Activated T-helper 2 cell treated with anti-CD3 and anti-CD28 coated beads, Interferon-gamma antibody, Interleukin-2, Interleukin-4, amounts not matched to agents 10 μg/mL and 5 μg/mL and 100 μg/mL, durations not matched to agents 14 hours and 24 hours and 36 hours (primary cell): ENCODE data around the gene LNPEP. TPM values are rescaled to one million over a fixed set of nuclear protein-coding genes. Genes with fewer than 3 reads are reported as not detected.

ENCODE experiments used
- DNase-seq: peaks from one replicate; pipeline ENCODE4 v3.0.0; 2021; ENCODE audit warnings: low spot score
- H3K27ac Mint-ChIP-seq: one replicate; pipeline ENCODE4 v1.8.0; 2021; ENCODE audit warnings: mixed read lengths
- H3K27me3 Mint-ChIP-seq: one replicate; pipeline ENCODE4 v1.8.0; 2021; ENCODE audit warnings: low read depth, mixed read lengths
- H3K36me3 Mint-ChIP-seq: one replicate; pipeline ENCODE4 v1.8.0; 2021; ENCODE audit warnings: low read depth, mixed read lengths
- H3K4me1 Mint-ChIP-seq: one replicate; pipeline ENCODE4 v1.8.0; 2021; ENCODE audit warnings: low read depth, mixed read lengths
- H3K4me3 Mint-ChIP-seq: one replicate; pipeline ENCODE4 v1.8.0; 2021; ENCODE audit warnings: low read depth, mild to moderate bottlenecking, moderate library complexity, mixed read lengths
- H3K9me3 Mint-ChIP-seq: one replicate; pipeline ENCODE4 v1.8.0; 2021; ENCODE audit warnings: mixed read lengths
- intact Hi-C: fragments of 100-400 bp; cut with micrococcal nuclease; formaldehyde crosslinking; loops from one replicate; pipeline ENCODE4 v1.15.1; 2023
- total RNA-seq: library from RNA; stranded (reverse); gene quantifications from 2 replicates; pipeline ENCODE4 v1.2.3, GENCODE V29; 2022

Gene LNPEP
- total RNA-seq, 1 donor from 2014 or later = 37.9 TPM

- no peak for DNase-seq
- intact Hi-C loops = no loop called here
- no peaks in the 10 kb centered on the region for H3K36me3 Mint-ChIP-seq
- H3K27ac Mint-ChIP-seq = no peak overlapping the region
- peaks cover 29% of the 10 kb centered on the region for H3K27me3 Mint-ChIP-seq
- no peak overlapping the region for H3K4me3 Mint-ChIP-seq
- no peaks in the 10 kb centered on the region for H3K4me1 Mint-ChIP-seq
- peaks cover 4% of the 10 kb centered on the region for H3K9me3 Mint-ChIP-seq
These were observed 127.4 kb downstream of the LNPEP start for GRCh38 chr5:97063251-97063650.

DNA sequence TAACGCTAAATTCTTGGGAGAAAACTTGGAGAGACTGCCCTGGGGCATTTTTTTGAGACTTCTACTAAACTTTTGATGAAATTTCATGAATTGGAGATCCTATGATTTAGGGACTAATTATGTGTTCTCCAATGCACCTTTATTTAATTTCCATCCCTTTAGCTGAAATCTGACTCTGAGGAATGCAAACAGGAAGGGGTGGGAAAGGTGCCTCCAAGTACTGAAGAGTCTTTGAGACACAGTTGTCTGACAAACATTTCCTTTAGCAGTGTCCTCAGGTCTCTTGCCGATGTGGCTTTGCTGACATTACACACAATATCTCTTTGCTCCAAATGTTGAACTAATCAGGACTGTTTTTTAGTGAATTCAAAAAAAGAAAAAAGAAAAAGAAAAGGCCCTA lies 129.6 kb downstream of the LNPEP start:
- Mint-ChIP-seq H3K36me3 (no peaks in the 10 kb centered on the region), H3K27ac (no peak overlapping the region), H3K9me3 (no peaks in the 10 kb centered on the region), H3K4me3 (no peak overlapping the region), H3K27me3 (peaks cover 23% of the 10 kb centered on the region), H3K4me1 (no peaks in the 10 kb centered on the region)
- intact Hi-C loops = no loop called here
- no peak for DNase-seq

- H3K9me3 Mint-ChIP-seq = no peaks in the 10 kb centered on the region
- DNase-seq = no peak
- no peaks in the 10 kb centered on the region for H3K36me3 Mint-ChIP-seq
- peaks cover 23% of the 10 kb centered on the region for H3K27me3 Mint-ChIP-seq
- intact Hi-C loops = no loop called here
- H3K4me1 Mint-ChIP-seq = no peaks in the 10 kb centered on the region
- H3K27ac Mint-ChIP-seq = no peak overlapping the region
- H3K4me3 Mint-ChIP-seq = no peak overlapping the region
These were observed 131.5 kb downstream of the LNPEP start for GRCh38 chr5:97067296-97067850.

- Mint-ChIP-seq H3K4me3 (no peak overlapping the region), H3K36me3 (no peaks in the 10 kb centered on the region), H3K27me3 (peaks cover 20% of the 10 kb centered on the region), H3K9me3 (no peaks in the 10 kb centered on the region), H3K27ac (no peak overlapping the region), H3K4me1 (peaks cover 2% of the 10 kb centered on the region)
- DNase-seq = no peak
- intact Hi-C loops = no loop called here
These were observed 134.4 kb downstream of the LNPEP start for GRCh38 chr5:97070234-97070633.

DNA sequence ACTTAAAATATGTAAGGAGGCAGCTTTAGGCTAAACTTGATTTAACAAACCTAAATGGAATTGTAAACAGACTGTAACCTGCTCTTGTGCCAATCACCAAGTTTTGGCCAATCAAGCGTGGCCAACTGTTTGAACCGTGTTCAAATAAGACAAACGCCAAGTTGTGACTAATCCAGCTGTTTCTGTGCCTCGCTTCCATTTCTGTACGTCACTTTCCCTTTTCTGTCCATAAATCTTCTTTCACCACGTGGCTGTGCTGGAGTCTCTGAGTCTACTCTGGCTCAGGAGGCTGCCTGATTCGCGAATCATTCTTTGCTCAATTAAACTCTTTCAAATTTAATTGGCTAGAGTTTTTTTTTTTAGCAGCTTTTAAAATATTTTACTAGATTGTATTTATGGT lies 135.2 kb downstream of the LNPEP start:
- H3K4me1 Mint-ChIP-seq = peaks cover 2% of the 10 kb centered on the region
- intact Hi-C loops = no loop called here
- H3K4me3 Mint-ChIP-seq = no peak overlapping the region
- DNase-seq = no peak
- no peaks in the 10 kb centered on the region for H3K9me3 Mint-ChIP-seq
- H3K27ac Mint-ChIP-seq = no peak overlapping the region
- H3K27me3 Mint-ChIP-seq = peaks cover 15% of the 10 kb centered on the region
- H3K36me3 Mint-ChIP-seq = no peaks in the 10 kb centered on the region

DNA sequence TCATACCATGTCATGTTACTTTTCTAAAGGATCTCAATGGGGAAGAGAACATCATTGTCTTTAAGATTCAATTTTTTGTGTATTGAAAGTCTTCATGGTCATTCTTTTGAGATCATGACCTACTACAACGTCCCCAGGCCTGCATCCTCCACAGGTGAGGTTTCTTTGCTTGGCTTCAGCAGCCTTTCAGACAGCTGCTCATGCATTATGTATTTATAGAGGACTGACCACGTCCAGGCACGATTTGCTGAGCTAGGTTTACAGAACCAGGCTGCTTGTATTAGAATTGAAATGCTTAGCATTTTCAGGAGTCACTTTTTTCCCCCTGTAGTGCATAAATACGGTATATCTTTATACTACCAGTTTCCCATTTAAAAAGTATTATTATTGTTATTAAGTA lies 136.1 kb downstream of the LNPEP start:
- peaks cover 11% of the 10 kb centered on the region for H3K27me3 Mint-ChIP-seq
- H3K27ac Mint-ChIP-seq = no peak overlapping the region
- no peak for DNase-seq
- no peaks in the 10 kb centered on the region for H3K36me3 Mint-ChIP-seq
- H3K4me1 Mint-ChIP-seq = peaks cover 2% of the 10 kb centered on the region
- H3K9me3 Mint-ChIP-seq = no peaks in the 10 kb centered on the region
- H3K4me3 Mint-ChIP-seq = no peak overlapping the region
- intact Hi-C loops = no loop called here

GRCh38 chr5:97072696-97073095 lies 136.8 kb downstream of the LNPEP start:
- H3K27me3 Mint-ChIP-seq = peaks cover 7% of the 10 kb centered on the region
- H3K36me3 Mint-ChIP-seq = no peaks in the 10 kb centered on the region
- no peak overlapping the region for H3K4me3 Mint-ChIP-seq
- H3K27ac Mint-ChIP-seq = no peak overlapping the region
- H3K4me1 Mint-ChIP-seq = peaks cover 2% of the 10 kb centered on the region
- H3K9me3 Mint-ChIP-seq = no peaks in the 10 kb centered on the region
- intact Hi-C loops = no loop called here
- DNase-seq = no peak

DNA sequence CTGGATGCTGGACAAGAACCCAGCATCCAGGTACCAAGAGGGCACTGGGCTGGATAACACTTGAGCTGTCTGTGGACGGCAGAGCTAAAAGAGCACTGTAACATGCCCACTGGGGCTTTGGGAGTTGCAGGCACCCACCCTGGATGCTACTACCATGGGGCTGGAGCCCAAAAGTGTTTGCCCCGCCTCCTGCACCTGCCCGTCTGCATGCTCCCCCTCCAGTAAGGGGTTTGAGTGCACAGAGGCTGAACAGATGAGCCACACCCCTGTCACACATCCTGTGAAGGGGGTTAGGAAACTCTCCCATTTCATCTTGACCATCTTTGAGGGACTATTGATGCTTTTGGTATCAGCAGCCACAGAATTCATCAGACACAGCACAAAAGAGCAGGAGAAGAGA lies 137.5 kb downstream of the LNPEP start:
- Mint-ChIP-seq H3K36me3 (no peaks in the 10 kb centered on the region), H3K27ac (no peak overlapping the region), H3K27me3 (peaks cover 3% of the 10 kb centered on the region), H3K4me3 (no peak overlapping the region), H3K4me1 (peaks cover 2% of the 10 kb centered on the region), H3K9me3 (no peaks in the 10 kb centered on the region)
- DNase-seq = no peak
- intact Hi-C loops = no loop called here

- no peak overlapping the region for H3K4me3 Mint-ChIP-seq
- no peaks in the 10 kb centered on the region for H3K36me3 Mint-ChIP-seq
- no peaks in the 10 kb centered on the region for H3K9me3 Mint-ChIP-seq
- H3K4me1 Mint-ChIP-seq = peaks cover 9% of the 10 kb centered on the region
- peaks cover 9% of the 10 kb centered on the region for H3K27me3 Mint-ChIP-seq
- no peak overlapping the region for H3K27ac Mint-ChIP-seq
- DNase-seq = no peak
- intact Hi-C loops = no loop called here
These were observed 139.1 kb downstream of the LNPEP start for GRCh38 chr5:97074859-97075489.

DNA sequence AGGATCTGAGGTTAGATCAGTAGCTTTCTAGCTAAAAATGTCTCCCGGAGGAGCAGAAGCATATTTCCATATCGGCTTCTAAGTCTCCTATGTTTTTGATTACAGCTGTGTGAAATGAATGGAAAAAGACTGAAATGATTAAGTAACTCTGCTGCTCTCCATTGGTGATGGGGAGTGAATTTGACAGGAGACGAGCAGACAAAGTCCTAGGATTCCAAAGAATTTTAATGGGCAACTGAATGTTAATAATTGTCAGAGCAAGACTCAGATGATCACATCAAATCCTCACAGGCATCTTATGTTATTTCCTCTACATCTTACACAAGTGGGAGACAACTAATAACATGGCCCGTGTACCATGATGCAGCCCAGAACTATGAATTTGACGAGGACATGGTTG lies 139.8 kb downstream of the LNPEP start:
- no peak for DNase-seq
- Mint-ChIP-seq H3K9me3 (no peaks in the 10 kb centered on the region), H3K36me3 (no peaks in the 10 kb centered on the region), H3K27me3 (peaks cover 6% of the 10 kb centered on the region), H3K4me1 (peaks cover 9% of the 10 kb centered on the region), H3K4me3 (no peak overlapping the region), H3K27ac (no peak overlapping the region)
- intact Hi-C loops = no loop called here

DNA sequence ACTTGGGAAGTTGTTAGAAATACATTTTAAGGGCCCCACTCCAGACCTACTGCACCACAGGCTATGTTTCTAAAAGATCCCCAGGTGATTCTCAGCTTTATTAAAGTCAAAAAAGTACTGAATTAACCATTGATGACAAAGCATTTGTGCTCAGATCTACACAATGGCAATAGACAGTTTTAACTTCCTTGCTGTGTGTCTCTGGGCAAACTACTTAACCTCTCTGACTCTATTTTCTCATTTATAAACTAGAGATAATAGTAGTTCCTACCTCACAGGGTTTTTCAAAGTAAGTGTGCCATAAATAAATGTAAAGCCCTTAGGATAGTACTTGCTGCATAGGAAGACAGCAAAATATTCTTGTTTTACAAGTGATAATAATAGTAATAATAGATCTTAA lies 140.2 kb downstream of the LNPEP start:
- Mint-ChIP-seq H3K27me3 (peaks cover 6% of the 10 kb centered on the region), H3K9me3 (no peaks in the 10 kb centered on the region), H3K27ac (no peak overlapping the region), H3K36me3 (no peaks in the 10 kb centered on the region), H3K4me1 (peaks cover 9% of the 10 kb centered on the region), H3K4me3 (no peak overlapping the region)
- no peak for DNase-seq
- intact Hi-C loops = no loop called here

DNA sequence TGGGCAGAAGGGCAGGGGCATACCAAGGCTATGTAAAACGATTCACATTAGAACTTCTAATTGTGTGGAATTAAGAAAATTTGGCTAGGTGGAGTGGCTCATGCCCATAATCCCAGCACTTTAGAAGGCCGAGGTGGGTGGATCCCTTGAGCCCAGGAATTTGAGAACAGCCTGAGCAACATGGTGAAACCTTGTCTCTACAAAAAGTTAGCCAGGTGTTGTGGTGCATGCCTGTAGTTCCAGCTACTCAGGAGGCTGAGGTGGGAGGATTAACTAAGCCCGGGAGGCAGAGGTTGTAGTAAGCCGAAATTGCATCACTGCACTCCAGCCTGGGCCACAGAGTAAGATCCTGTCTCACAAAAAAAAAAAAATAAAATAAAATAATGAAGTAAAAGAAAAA lies 141.4 kb downstream of the LNPEP start:
- intact Hi-C loops = no loop called here
- H3K4me3 Mint-ChIP-seq = no peak overlapping the region
- H3K4me1 Mint-ChIP-seq = peaks cover 16% of the 10 kb centered on the region
- no peaks in the 10 kb centered on the region for H3K9me3 Mint-ChIP-seq
- no peak for DNase-seq
- H3K27ac Mint-ChIP-seq = no peak overlapping the region
- no peaks in the 10 kb centered on the region for H3K36me3 Mint-ChIP-seq
- H3K27me3 Mint-ChIP-seq = peaks cover 6% of the 10 kb centered on the region

DNA sequence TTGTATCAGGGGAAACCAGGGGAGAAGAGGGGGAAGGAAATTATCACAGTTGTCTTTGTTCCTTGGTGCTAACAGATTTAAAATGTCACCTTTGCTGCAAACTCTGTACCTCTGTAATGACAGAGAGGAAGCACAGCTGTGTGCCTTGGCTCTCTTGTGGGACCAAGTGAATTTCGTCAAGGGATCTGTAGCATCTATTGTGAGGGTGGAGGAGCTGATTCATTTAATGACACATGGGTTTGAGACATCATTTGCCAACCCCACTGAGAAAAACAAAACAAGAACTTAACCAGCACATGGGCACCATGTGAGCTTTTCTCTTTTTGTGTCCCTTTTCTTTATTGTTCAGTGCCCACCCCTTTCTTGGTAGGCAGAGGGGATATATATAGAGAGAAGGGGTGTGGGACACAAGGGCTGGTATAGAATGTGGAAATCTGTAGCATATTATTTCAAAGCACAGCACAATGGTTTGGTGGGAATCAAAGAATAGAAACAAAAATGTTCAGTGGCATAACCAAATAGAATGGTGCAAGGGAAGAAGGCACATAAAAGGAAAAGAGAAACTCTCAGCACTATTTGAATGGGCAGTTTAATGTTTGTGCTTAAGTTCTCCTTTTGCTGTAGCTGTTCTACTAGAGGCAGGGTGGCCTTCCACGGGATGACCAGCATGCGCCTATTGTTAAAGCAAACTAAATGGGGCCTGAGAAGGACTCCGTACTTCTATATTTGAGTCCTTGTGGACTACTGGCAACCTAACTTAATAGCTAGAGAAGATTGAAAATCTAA lies 143.3 kb downstream of the LNPEP start:
- Mint-ChIP-seq H3K4me3 (no peak overlapping the region), H3K4me1 (peaks cover 15% of the 10 kb centered on the region), H3K27me3 (peaks cover 8% of the 10 kb centered on the region), H3K27ac (no peak overlapping the region), H3K36me3 (no peaks in the 10 kb centered on the region), H3K9me3 (no peaks in the 10 kb centered on the region)
- intact Hi-C loops = no loop called here
- no peak for DNase-seq
